Measurements from ENCODE around the gene SIGLECL1.

SIGLECL1 gene

DNA sequence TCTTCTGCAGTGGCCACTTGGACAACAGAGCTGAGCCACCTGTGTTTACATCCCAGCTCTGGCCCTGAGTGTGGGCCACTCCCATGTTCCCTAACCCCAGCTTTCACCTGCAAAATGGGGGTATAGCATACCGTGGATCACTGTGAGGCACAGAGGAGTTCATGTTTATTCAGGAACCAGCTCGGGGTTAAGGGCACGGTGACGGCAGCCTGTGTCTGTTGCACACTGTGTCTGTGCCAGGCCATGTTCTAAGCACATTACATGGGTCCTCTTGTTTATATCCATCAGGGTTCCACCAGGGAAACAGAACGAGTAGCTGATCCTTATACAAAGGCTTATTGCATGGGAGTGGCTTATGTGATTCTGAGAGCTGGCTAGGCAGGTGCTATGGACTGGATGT lies 46.5 kb downstream of the SIGLECL1 start:
- DNase-seq: no peak

DNA sequence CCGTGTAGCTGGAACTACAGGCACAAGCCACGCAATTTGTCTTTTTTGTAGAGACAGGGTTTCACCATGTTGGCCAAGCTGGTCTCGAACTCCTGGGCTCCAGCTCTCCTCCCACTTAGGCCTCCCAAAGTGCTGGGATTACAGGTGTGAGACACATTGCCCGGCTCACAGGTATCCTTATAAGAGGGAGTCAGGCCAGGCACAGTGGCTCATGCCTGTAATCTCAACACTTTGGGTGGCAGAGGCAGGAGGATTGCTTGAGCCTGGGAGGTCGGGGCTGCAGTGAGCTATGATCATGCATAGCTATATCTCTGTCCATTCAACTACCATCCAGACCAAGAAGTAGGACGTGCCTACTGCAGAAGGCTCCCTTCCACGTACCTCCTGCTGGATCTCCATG lies 50.4 kb downstream of the SIGLECL1 start:
- DNase-seq: no peak

DNA sequence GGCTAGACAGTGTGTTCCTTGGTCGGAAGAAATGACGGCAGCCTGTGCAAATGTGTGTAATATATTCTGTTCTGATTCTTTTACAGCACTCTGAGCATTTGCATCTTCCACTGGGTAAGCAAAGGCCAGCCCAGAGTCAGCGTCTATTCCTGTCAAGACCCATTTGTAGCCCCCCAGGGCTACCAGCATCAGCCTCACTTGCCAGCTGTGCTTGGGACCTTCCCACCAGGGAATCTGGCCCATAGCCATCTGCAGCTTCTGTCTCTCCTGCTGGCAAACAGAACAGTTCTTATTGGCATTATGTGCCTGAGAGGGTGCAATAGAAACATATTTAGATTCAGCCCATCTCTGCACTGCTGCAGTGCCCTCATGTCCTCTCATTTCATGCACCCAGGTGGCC lies 54.6 kb downstream of the SIGLECL1 start:
- DNase-seq: no peak

DNA sequence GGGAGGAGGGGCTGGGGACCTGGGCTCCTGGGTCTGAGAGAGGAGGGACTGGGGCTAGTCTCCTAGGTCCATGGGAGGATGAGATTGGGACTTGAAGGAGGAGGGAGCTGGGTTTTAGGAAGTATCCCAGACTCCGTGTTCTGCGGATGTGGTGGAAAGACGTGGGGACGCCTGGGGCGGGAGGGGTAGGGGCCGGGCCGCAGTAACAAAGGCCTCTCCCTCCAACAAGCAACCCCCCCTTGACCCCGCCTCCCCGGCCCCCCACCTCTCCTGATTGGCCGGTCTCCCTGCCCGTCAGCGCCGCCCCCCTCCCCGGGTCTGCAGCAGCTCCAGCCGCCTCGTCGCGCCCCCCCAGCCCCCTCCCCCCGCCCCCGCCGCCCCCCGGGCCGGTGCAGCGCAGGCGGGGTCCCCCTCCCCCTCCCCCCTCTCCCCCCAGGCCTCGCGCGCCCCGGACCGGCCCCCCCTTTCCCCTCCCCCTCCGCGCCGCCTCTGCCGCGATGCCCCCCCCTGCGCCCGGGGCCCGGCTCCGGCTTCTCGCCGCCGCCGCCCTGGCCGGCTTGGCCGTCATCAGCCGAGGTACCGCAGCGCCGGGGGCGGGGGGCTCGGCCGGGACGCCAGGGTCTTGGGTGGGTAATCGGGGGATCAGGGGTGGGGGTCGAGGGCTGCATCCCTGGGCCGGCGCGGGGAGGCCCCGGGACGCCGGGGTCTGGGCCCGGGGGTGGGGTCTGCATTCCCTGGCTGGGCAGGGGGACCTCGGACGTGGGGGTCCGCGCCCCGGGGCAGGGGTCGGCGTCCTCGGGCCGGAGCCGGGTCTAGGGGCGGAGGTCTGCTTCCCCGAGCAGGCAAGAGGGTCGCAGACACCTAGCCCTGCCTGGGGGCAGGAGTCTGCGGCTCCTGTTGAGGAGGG lies 60.7 kb downstream of the SIGLECL1 start, which contains the start of gene IGLON5:
TSS of gene IGLON5 (plus strand) at position 294 of the 907 bp plus-strand sequence. CDS start at position 498, 204 bp downstream.
- DNase-seq: no peak

DNA sequence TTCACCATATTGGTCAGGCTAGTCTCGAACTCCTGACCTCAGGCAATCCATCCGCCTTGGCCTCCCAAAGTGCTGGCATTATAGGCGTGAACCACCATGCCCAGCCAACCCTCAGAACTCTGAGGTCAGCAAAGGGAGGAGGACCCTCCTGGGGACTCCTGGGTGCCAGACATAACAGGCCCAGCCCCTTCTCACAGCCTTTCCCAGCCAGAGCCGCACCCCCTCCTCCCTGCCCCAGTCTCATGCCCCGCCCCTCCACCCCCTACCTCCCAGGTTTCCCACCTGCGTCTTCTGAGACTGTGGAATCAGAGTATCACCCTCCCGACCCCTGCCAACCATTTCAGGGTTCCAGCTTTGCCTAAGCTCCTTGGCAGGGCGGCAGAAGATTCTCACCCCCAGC lies 65.8 kb downstream of the SIGLECL1 start:
- DNase-seq: no peak

DNA sequence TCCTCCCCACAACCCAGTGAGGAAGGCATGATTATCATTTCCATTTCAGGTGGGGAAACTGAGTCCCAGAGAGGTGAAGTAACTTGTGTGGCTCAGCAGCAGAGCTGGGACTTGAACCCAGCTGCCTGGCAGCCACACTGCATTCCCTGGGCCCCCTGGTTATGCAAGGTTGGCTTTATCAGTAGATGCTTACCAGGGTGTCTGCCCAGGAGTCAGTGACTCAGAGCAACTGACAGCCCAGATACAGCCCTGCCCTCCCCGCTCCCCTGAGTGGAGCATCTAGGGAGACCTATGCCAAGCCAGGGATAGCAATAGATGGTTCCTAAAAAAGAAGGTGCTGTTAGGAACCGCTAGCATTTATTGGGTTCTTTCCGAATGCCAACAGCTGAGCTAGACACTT lies 66.5 kb downstream of the SIGLECL1 start:
- DNase-seq: no peak

DNA sequence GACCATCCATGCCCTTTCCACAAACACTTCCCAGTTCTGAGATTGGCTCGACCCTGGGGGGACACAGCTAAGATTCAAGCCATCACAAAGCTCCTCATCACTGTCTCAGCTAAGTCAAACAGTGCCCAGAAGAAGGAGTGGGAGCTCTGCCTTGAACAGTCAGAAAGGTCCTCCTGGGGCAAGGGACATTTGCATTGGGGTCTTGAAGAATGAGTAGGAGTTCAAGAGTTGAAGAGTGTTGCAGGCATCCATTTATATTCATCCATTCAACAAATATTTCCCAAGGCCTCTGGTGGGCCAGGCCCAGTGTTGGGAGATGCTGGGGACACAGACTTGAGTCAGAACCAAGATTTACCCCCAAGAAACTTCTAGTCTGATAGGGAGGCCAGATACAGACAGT lies 67.1 kb downstream of the SIGLECL1 start:
- no peak for DNase-seq

Measured in activated CD8-positive, alpha-beta memory T cell treated with anti-CD3 and anti-CD28 coated beads, Interleukin-2, amount 50 U/mL, for 4 hours (primary cell).